ENCODE data around the gene WWTR1. TPM values are rescaled to one million over a fixed set of nuclear protein-coding genes. Genes with fewer than 3 reads are reported as not detected.
A peak's percentile ranks its signal among the peaks of the same experiment; 100 is the strongest.

The WWTR1 gene
- total RNA-seq, 1 donor from 2014 or later, result 3.4 TPM

GRCh38 chr3:149532489-149533180, 125.2 kb downstream of the WWTR1 start:
- Histone ChIP-seq H3K4me3 (ENCODE audit: low read depth, low read length) (no peak overlapping the region), H3K36me3 (ENCODE audit: control insufficient read depth, insufficient read depth, low read length) (no peaks in the 10 kb centered on the region), H3K27me3 (ENCODE audit: control insufficient read depth, insufficient read depth, low read length) (no peaks in the 10 kb centered on the region)
- DNase-seq (ENCODE audit: low read depth) (no peak), FAIRE-seq (no peak)
- TF ChIP-seq CTCF (IDR thresholded peaks at IDR 0.05; ENCODE audit: insufficient read depth, low read length, severe bottlenecking), result no peak

GRCh38 chr3:149529099-149529498, 128.7 kb downstream of the WWTR1 start:
- TF ChIP-seq CTCF (IDR thresholded peaks at IDR 0.05; ENCODE audit: insufficient read depth, low read length, severe bottlenecking), result no peak
- FAIRE-seq (no peak), DNase-seq (ENCODE audit: low read depth) (peak; percentile 38)
- Histone ChIP-seq H3K27me3 (ENCODE audit: control insufficient read depth, insufficient read depth, low read length) (no peaks in the 10 kb centered on the region), H3K4me3 (ENCODE audit: low read depth, low read length) (no peak overlapping the region), H3K36me3 (ENCODE audit: control insufficient read depth, insufficient read depth, low read length) (no peaks in the 10 kb centered on the region)

- H3K27me3 ChIP-seq (ENCODE audit: control insufficient read depth, insufficient read depth, low read length), result no peaks in the 10 kb centered on the region
- DNase-seq (ENCODE audit: low read depth) (no peak), FAIRE-seq (no peak)
- H3K4me3 ChIP-seq (ENCODE audit: low read depth, low read length), result no peak overlapping the region
- TF ChIP-seq CTCF (IDR thresholded peaks at IDR 0.05; ENCODE audit: insufficient read depth, low read length, severe bottlenecking), result no peak
- no peaks in the 10 kb centered on the region for H3K36me3 ChIP-seq (ENCODE audit: control insufficient read depth, insufficient read depth, low read length)
These were observed 129.5 kb downstream of the WWTR1 start for GRCh38 chr3:149528340-149528650.

- Histone ChIP-seq H3K27me3 (ENCODE audit: control insufficient read depth, insufficient read depth, low read length) (no peaks in the 10 kb centered on the region), H3K36me3 (ENCODE audit: control insufficient read depth, insufficient read depth, low read length) (no peaks in the 10 kb centered on the region), H3K4me3 (ENCODE audit: low read depth, low read length) (no peak overlapping the region)
- no peak for FAIRE-seq
- DNase-seq (ENCODE audit: low read depth), result peak; percentile 27
- TF ChIP-seq CTCF (IDR thresholded peaks at IDR 0.05; ENCODE audit: insufficient read depth, low read length, severe bottlenecking), result peak; percentile 24
These were observed 130.1 kb downstream of the WWTR1 start for GRCh38 chr3:149527531-149528339.

GRCh38 chr3:149523512-149524299, 134.1 kb downstream of the WWTR1 start:
- FAIRE-seq (no peak), DNase-seq (ENCODE audit: low read depth) (no peak)
- Histone ChIP-seq H3K27me3 (ENCODE audit: control insufficient read depth, insufficient read depth, low read length) (no peaks in the 10 kb centered on the region), H3K4me3 (ENCODE audit: low read depth, low read length) (no peak overlapping the region), H3K36me3 (ENCODE audit: control insufficient read depth, insufficient read depth, low read length) (peaks cover 2% of the 10 kb centered on the region)
- TF ChIP-seq CTCF (IDR thresholded peaks at IDR 0.05; ENCODE audit: insufficient read depth, low read length, severe bottlenecking), result no peak

Data from bronchial epithelial cell (primary cell).